Panc1 (cell line): ENCODE measurements around the gene NEK1. TPM values are rescaled to one million over a fixed set of nuclear protein-coding genes. Genes with fewer than 3 reads are reported as not detected.

Source experiments
- ATAC-seq: fragments of 200-7000 bp; cut with Tn5 transposase; 2 replicates; pipeline ENCODE4 v1.9.1; 2020; ENCODE audit warnings: mild to moderate bottlenecking, moderate library complexity
- BruUV-seq: library from RNA; stranded (reverse); fragments of 400-500 nt; replicated peaks from 2 replicates; lab custom pipeline; 2021; lab: Mats Ljungman, UMichigan
- CTCF ChIA-PET: fragments of 300-600 bp; sonication (Branson Sonifier 250); formaldehyde crosslinking; loops from one replicate; lab custom pipeline; 2022; ENCODE audit warnings: antibody characterized with exemption; lab: Charles Lee
- POLR2A ChIA-PET: fragments of 300-600 bp; sonication (Branson Sonifier 250); formaldehyde crosslinking; loops from one replicate; lab custom pipeline; 2022; ENCODE audit warnings: antibody characterized with exemption; lab: Charles Lee
- DNase-seq: peaks from one replicate; pipeline ENCODE4 v3.0.0-alpha.2; 2010; ENCODE audit warnings: low read depth, low spot score
- H3K27ac ChIP-seq: 2 replicates; pipeline ENCODE4 v1.5.1; 2011; ENCODE audit warnings: mild to moderate bottlenecking, low read length, inconsistent platforms
- H3K27me3 ChIP-seq: fragments of 200-500 bp; sonication (Bioruptor generic); 2 replicates; pipeline ENCODE4 v1.6.0; 2014; ENCODE audit warnings: low read length, inconsistent platforms; ENCODE audit not compliant: control insufficient read depth, insufficient read depth
- H3K36me3 ChIP-seq: fragments of 200-500 bp; sonication (Bioruptor generic); 2 replicates; pipeline ENCODE4 v1.5.1; 2014; ENCODE audit warnings: inconsistent platforms, mild to moderate bottlenecking, low read length, moderate library complexity; ENCODE audit not compliant: control insufficient read depth, insufficient read depth
- H3K4me1 ChIP-seq: 2 replicates; pipeline ENCODE4 v1.5.1; 2011; ENCODE audit warnings: inconsistent platforms, mild to moderate bottlenecking, low read length, moderate library complexity; ENCODE audit not compliant: control insufficient read depth, insufficient read depth
- H3K4me3 ChIP-seq, 2 experiments: 2 replicates each; pipeline ENCODE4 v1.5.1; 2011 to 2012; ENCODE audit warnings: low read depth in 2 of 2, low read length in 2 of 2, mild to moderate bottlenecking in 2 of 2, inconsistent platforms in 1 of 2, moderate library complexity in 1 of 2
- H3K9me3 ChIP-seq: fragments of 200-500 bp; sonication (Bioruptor generic); 2 replicates; pipeline ENCODE4 v1.5.1; 2014; ENCODE audit warnings: low read depth, mild to moderate bottlenecking, inconsistent platforms, low read length, moderate library complexity; ENCODE audit not compliant: control insufficient read depth, insufficient read depth
- CTCF ChIP-seq: fragments of 450-650 bp; IDR thresholded peaks from 2 replicates; pipeline ENCODE4 v1.5.1; 2017; ENCODE audit warnings: mild to moderate bottlenecking
- POLR2AphosphoS5 ChIP-seq: IDR thresholded peaks from 2 replicates; pipeline ENCODE4 v1.6.1; 2012; ENCODE audit warnings: mild to moderate bottlenecking, low read depth, low read length, moderate library complexity
- REST ChIP-seq, 2 experiments: IDR thresholded peaks; 2 replicates each; pipeline ENCODE4 v1.6.1; 2011 to 2012; ENCODE audit warnings: low read depth in 2 of 2, control low read depth in 1 of 2, low read length in 1 of 2, mild to moderate bottlenecking in 1 of 2, moderate library complexity in 1 of 2; ENCODE audit not compliant: insufficient read depth in 1 of 2
- SIN3A ChIP-seq: IDR thresholded peaks from 2 replicates; pipeline ENCODE4 v1.6.1; 2012; ENCODE audit warnings: low read depth, mild to moderate bottlenecking, low read length, moderate library complexity, borderline replicate concordance; ENCODE audit not compliant: insufficient read depth
- TCF7L2 ChIP-seq: IDR thresholded peaks from 2 replicates; pipeline ENCODE4 v1.6.1; 2011; ENCODE audit warnings: mild to moderate bottlenecking, low read depth, low read length, inconsistent platforms
- in situ Hi-C: cut with HindIII; loops from 2 replicates; pipeline ENCODE4 v1.10.0; 2016; ENCODE audit warnings: low sequenced_read_pairs, low pct_unique_long_range_greater_than_20kb
- intact Hi-C: fragments of 100-400 bp; cut with micrococcal nuclease; formaldehyde crosslinking; loops from one replicate; pipeline ENCODE4 v1.10.0; 2022; ENCODE audit not compliant: unreplicated experiment
- total RNA-seq: library from RNA; stranded (reverse); gene quantifications from one replicate; pipeline ENCODE4 v1.2.1, GENCODE V29; 2021; ENCODE audit not compliant: unreplicated experiment

The NEK1 gene
- total RNA-seq, 1 experiment from 2014 or later: 9.2 TPM

DNA sequence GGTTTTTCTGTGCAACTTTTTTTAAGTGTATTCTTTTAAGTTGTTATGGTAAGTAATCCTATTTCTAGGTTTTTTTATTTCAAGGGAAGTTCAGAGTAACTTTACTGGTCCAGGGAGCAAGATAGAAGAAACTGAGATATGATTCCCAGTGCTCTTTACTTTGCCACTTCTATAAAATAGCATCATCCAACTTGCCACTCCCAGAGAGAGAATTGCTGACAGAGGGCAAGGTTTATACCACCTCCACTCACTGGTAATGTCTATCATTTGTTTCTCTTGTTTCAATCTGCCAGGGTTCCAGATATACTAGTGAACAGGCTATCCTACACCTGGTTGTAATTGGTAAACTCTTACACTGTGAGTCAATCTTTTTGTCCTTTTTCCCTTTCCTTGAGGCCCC, 4.5 kb upstream of the NEK1 start:
- ChIA-PET POLR2A (interaction anchor here (0.7 kb wide), 1 partner anchor 210 kb away, joined by 19 read pairs; no protein-coding TSS in a partner anchor), CTCF (no interaction called here)
- TF ChIP-seq POLR2AphosphoS5 (no peak), CTCF (no peak)
- intact Hi-C loops: no loop called here
- H3K27me3 ChIP-seq: no peaks in the 10 kb centered on the region
- H3K36me3 ChIP-seq: peaks cover 9% of the 10 kb centered on the region; the same call in 1 of the 2 replicates
- no peaks in the 10 kb centered on the region for H3K9me3 ChIP-seq
- in situ Hi-C loops: no loop called here
- DNase-seq: no peak
- H3K27ac ChIP-seq: no peak overlapping the region
- H3K4me1 ChIP-seq: peaks cover 3% of the 10 kb centered on the region; the same call in 1 of the 2 replicates
- H3K4me3 ChIP-seq: no peak overlapping the region
- BruUV-seq: no TSS peak
- ATAC-seq: no peak

GRCh38 chr4:169615467-169616106, 3.2 kb upstream of the NEK1 start:
- intact Hi-C loops (no loop called here), in situ Hi-C loops (no loop called here)
- no peak for TF ChIP-seq TCF7L2
- no peak for TF ChIP-seq REST (IDR thresholded peaks at IDR 0.05; ENCODE audit: insufficient read depth in 1 of 2, low read depth in 2 of 2, low read length in 1 of 2)
- TF ChIP-seq POLR2AphosphoS5: no peak
- no peak for TF ChIP-seq SIN3A
- no peaks in the 10 kb centered on the region for H3K27me3 ChIP-seq
- POLR2A ChIA-PET: no interaction called here
- peaks cover 4% of the 10 kb centered on the region; the same call in 1 of the 2 replicates for H3K36me3 ChIP-seq
- BruUV-seq: no TSS peak
- H3K9me3 ChIP-seq: no peaks in the 10 kb centered on the region
- peaks cover 7% of the 10 kb centered on the region for H3K4me1 ChIP-seq
- H3K4me3 ChIP-seq: no peak overlapping the region
- DNase-seq (no peak), ATAC-seq (no peak)
- CTCF ChIA-PET: no interaction called here
- H3K27ac ChIP-seq: no peak overlapping the region
